HG03342 (cell line): Measurements from ENCODE around the gene NAXE.
"Not testable (repeated sequence)": the region's sequence is repeated elsewhere in the genome, so short reads cannot be mapped to it uniquely, and the experiment has no call there.

Experiments
- ATAC-seq: cut with Tn5 transposase; IDR thresholded peaks from one replicate; pipeline ENCODE4 v1.9.1; 2021; ENCODE audit warnings: mild to moderate bottlenecking, moderate library complexity; ENCODE audit not compliant: unreplicated experiment

Gene NAXE

DNA sequence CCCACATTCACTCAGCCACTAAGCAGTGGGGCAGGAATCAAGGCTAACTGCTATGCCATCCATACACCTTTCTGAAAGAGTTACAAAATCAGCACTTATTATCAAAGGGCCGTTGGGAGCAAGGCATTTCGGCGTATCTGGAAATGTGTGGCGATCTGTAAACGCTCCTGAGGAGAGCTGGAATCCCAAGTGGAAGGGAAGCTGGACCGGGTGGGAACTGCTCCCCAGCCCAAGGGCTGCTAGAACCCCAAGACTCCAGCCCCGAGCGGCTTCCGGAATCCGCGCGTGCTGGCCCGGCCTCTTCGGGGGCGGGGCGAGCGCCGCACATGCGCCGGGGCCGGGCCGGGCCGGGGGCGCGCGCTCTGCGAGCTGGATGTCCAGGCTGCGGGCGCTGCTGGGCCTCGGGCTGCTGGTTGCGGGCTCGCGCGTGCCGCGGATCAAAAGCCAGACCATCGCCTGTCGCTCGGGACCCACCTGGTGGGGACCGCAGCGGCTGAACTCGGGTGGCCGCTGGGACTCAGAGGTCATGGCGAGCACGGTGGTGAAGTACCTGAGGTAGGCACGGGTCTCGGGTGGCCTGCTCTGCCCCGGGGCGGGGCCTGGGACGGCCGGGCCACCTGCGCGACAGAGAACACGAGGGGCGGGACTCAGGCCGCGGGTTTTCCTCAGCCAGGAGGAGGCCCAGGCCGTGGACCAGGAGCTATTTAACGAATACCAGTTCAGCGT is at the start of gene NAXE:
NAXE (plus strand) TSS at position 345 of the 726 bp plus-strand sequence; CDS start at position 374, 29 bp downstream.
- ATAC-seq = peak; percentile 76

DNA sequence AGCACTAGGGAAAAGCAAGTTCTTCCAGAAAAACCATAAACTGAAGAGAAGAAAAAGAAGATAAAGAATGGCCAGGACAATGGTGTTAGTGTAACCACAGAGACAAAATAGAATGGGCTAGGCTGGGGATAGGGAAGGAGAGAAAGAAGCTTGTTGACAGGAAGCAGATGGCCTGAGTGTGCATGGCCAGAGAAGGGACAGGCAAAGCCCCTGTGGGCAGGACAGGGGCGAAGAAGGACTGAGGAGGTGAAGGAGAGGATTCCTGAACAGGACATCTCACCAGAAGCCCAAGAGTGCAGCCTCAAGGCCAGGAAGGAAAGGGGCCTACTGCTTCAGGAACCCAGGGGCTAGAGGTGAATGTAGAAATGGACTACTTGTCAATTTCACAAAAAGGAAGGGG is 48.5 kb upstream of the NAXE start:
- ATAC-seq = no peak

DNA sequence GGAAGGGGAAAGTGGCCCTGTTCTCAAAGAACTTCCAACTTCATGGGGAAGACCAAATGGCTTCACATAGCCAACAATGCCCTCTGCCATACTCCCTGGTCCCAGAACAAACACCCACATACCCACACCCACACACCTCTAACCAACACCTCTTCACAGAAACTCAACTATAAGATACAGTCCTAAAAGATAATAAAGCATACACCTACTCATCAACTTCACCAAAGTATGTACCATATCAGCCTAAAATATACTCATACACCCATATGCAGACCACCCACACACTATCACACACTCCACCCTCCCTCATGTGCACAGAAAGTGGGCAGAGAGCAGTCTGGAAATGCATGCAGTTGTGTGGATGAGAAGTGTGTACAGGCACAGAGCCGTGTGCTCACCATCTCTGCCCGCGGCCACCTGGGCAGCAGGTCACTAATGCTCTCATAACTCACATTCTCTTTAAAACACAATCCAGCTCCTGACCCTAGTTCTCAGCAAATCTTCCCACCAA is 46.9 kb upstream of the NAXE start:
- no peak for ATAC-seq

DNA sequence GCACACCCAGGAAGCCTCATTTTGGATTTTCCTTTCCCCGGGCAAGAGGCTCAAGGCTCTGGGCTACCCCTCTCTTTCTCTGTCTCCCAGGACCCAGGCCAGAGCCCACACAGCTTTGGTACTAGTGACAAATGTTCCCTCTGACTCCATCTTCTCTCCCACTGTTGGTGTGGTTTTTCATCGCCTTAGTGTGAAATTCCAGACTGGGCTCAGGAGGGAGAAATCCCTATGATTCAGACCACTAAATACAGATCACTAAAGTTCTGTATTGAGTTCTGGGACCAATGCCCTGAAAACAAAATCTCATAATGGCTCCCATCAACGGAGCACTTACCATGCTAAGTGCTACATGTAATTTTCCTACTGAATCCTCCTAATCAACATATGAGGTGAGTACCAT is 45.3 kb upstream of the NAXE start:
- ATAC-seq = no peak

DNA sequence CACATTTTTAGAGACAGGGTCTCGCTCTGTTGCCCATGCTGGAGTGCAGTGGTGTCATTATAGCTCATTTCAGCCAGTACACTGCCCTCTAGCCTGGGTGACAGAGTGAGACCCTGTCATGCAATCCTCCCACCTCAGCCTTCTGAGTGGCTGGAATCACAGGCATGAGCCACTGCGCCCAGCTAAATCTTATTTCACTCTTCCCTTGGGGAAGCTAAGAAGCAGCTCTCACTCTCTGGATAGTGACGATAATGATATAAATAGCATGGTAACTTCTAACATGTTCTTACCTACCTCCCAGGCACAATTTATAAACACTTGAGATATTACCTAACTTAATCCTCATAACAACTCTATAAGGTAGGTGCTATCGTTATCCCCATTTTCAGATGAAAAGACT is 44.1 kb upstream of the NAXE start:
- no peak for ATAC-seq

DNA sequence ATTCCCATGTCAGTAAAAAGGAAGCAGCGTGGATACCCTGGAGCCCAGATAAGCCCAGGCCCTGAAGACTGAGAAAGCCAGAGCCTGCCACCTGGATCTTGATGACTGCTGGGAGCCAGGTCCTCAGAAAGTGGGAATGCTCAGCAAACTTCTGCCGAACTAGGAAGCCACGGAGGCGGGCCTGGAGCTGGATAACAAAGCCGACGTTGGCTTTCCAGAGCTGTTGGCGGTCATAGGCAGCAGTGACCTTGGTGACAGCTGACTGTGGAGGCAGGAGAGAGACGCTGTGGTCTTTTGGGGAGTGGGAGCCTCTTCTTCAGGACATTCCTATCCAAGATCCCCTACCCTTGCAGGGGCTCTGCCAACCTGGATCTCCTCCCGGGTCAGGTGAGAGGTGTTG is 43.6 kb upstream of the NAXE start:
- no peak for ATAC-seq

DNA sequence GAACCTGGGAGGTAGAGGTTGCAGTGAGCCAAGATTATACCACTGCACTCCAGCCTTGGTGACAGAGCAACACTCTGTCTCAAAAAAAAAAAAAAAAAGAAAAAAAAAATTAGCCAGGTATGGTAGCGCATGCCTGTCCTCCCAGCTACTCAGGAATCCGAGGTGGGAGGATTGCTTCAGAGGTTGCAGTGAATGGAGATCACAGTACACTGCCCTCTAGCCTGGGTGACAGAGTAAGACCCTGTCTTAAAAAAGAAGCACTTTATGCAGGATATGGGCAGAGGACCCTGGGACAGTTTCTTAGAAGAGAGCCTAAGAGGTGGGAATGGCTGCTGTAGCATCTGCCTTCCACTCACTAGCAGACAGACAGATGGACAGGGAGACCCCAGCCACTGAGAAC is 42.2 kb upstream of the NAXE start:
- no peak for ATAC-seq

DNA sequence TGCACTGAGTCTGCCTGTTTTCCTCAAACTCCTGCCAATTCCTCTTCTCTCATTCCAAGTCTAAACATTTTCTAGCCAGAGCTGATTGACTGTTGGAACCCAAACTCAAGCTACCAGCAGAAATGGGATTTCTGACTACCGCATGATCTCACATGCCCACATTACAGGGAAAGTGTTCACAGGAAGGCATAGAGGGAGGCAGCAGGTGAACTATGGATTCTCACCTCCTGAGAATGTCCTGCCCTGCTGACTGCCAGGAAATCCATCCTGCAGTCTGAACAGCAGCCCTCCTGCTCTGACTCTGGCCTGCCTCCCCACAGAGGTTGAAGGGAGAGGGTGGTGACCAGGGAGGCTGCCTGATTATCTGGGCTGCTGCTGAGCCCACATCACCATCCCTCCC is 41.7 kb upstream of the NAXE start:
- ATAC-seq = no peak

DNA sequence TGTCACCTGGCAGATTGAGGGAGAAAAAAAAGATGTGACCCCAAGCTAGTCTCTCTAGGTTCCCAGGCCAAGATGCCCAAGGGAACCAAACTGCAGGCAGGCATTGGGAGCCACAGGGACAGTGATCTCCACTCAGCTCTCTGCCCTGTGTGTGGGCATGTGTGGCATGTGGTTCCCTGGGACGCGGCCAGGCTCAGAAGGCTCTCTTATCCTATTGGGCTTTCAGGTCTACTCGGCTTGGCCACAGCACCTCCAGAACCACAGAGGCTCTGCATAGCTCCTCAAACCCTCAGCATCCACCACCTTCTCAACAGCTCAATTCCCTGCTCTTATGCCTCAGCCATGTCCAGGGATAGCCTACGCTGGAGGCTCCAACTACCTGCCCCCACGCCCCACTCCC is 41.2 kb upstream of the NAXE start:
- no peak for ATAC-seq

DNA sequence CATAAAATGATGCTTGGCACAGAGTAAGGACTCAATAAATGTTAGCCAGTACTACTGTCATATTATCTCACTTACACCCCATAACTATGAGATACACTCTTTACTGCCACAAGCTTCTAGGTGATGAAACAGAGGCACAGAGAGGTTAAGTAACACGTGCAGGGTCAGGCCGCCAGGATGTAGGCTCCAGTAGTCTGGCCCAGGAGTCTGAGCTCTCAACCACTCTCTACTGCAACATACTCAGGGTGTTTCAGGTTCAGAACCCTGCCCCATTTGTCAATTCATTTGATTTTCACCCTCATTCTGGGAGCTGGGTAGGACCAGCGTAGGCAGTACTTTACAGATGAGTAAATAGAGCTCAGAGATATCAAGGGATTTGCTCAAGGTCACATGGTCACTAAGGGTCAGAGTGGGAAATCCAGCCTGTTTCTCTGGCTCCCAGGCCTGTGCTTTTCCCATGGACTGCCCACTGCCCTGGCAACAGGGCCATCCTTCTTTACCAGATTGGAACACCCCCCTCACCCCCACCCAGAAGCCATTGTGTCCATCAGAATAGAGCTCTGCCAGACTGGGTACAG is 40.4 kb upstream of the NAXE start:
- ATAC-seq = no peak

DNA sequence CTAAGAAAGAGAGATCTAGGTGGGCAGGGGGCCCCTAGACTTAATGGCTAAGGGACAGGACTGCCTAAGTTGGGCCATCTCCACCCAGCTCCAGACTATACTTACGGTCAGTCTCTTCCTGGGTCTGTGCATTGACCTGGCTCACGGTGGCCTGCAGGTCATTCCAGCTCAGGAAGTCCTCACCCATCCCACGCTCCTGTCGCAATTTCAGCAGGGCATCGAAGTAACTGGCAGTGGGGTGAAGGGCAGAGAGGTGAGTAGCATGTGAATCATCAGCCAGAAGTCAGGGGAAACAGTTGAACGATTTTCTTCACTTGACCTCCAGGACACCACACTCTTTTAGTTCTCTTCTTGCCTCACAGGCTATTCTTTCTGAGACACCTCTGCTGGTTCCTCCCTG is 39.7 kb upstream of the NAXE start:
- ATAC-seq = no peak

DNA sequence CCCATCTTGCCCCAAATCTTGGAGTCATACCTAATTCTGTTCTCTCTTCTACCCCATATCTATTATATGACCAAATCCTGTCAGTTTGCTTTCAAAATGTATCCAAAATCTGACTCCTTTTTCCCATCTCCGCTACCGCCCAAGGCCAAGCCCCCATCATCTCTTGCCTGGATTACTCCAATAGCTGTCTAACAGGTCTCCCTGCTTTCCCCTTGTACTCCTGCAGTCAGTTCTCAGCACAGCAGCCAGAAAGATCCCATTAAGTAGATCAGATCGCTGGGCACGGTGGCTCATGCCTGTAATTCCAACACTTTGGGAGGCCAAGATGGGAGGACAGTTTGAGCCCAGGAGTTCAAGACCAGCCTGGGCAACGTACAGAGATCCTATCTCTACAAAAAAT is 39.1 kb upstream of the NAXE start:
- ATAC-seq = no peak

DNA sequence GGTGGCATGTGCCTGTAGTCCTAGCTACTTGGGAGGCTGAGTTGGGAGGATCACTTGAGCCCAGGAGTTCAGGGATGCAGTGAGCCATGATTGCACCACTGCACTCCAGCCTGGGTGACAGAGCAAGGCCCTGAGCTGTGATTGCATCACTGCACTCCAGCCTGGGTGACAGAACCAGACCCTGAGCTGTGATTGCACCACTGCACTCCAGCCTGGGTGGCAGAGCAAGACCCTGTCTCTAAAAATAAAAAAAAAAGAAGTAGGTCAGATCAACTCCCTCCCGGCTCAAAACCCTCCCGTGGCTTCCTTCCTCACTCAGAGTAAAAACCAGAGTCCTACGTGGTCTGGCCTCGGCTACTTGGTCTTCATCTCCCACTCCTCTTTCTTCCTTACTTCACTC is 38.6 kb upstream of the NAXE start:
- ATAC-seq = not testable (repeated sequence)

DNA sequence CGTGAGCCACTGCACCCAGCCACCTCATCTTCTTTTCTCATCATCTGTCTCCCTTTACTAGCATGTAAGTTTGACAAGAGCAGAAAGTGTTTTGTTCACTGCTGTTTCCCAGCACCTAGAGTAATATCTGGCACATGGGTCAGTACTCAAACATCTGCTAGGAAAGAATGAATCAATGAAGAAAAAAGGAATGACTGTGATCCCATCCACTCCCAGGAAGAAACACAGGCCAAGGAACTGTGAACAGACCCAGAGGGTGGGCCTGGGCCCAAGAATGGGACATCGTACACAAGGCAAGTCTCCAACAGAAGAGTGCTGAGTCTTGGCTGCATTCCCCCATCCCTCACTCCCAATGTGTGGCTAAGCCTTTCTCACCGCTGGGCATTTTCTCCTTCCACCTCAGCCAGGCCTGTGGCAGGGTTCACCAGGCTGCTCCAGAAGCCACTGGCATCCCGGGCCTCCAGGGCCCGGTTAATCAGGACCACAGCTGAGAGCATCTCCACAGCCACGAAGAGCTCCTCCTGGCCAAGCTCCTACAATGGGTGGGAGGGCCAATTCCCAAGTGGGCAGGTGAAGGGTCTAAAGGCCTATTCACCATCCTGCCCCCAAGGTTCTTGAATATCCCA is 37.6 kb upstream of the NAXE start:
- no peak for ATAC-seq

DNA sequence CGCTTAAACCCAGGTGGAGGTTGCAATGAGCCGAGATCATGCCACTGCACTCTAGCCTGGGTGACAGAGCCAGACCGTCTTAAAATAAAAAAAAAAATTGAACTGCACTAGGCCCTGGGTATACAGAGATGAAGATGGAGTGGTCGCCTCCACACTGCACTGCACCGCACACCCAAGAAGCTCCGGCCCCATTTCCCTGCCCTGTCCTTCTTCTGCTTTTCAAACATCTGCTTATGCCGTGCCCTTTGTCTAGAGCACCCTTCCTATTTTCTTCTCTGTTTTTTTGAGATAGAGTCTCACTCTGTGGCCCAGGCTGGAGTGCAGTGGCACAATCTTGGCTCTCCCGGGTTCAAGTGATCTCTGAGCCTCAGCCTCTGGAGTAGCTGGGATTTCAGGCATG is 36.6 kb upstream of the NAXE start:
- no peak for ATAC-seq

DNA sequence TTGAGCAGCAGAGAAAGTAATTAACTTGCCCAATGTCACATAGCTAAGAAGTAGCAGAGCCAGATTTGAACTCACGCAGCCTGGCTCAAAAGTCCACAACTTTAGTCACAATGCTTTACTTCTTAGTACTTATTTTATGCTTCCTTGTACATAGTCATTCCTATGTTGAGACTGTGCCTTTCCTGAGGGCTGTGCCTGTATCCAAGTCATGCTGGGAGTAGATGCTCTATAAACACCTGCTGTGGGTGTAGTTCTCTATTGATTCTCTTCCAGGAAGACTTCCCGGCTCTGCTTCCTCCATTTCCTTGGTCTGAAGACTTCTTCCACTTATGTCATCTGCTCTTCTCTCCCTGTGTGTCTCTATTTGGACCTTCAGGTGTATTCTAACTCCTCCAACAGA is 35.9 kb upstream of the NAXE start:
- no peak for ATAC-seq

DNA sequence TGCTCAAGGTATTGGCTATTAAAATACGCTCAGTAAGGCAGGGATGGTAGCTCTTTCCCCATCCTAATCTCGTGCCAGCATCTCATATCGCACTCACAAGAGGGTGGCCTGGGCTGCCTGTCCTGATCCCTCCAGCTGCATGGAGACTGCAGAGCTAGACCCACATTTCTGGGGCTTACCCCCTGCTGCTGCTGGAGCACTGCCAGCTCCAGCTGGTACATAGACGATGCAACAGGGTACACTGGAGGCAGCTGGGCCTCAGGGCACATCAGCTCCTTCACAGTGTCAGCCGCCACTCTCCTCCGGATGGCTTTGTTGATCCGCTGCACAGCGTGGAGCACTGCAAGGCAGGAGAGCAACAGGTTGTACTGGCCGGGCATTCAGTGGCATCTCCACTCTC is 35.2 kb upstream of the NAXE start:
- ATAC-seq = no peak

DNA sequence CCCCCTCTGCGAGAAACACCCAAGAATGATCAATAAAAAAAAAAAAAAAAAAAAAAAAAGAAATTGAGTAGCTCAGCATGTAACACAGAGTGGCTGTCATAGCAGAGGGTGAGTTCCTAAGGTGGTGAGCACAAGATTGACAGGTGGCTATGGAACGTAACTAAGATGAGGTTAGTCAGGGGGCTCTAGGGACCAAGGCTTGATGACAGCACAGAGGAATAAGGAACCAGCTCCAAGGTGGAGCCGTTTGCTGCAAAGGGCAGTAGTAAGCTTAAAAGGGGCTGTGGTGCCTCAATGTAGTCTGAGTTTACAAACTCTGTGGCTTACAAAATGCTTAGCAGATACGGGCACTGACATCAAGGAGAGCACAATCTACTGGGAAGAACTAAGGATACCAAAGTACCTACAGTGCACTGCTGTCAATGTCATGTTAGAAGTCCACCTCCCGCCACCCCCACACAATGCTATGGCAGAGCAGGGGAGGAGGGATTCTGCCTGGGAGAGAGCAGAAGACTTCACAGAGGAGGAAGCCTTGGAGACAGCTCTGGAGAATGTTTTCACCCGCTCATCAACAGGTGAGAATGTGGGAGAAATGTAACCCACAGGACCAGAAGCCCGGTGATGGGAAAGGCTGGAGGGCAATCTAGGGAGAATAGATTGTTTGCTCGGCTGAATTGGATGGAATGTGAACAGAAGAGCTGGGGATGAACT is 32.3 kb upstream of the NAXE start:
- ATAC-seq = no peak

DNA sequence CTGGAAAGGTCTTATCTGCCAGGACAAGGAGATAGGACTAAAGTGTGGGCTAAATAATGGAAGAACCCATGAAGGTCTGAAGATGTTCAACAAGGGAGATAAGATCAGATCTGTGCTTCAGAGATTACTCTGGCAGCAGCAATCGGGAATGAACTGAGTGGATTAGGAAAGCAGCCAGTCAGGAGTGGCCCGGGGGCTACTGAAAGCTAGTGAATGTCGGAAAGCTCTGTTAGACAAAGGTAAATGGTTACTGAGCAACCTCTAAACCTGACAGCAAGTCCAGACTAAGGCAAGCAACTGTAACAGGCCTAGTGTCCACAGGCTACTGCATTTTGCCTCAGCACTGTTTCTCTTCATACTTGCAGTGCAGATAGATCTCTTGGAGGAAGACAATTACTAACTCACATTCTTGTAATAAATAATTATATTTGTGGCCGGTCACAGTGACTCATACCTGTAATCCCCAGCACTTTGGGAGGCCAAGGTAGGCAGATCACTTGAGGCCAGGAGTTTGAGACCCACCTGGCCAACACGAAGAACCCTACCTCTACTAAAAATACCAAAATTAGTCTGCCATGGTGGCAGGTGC is 31.7 kb upstream of the NAXE start:
- ATAC-seq = no peak

DNA sequence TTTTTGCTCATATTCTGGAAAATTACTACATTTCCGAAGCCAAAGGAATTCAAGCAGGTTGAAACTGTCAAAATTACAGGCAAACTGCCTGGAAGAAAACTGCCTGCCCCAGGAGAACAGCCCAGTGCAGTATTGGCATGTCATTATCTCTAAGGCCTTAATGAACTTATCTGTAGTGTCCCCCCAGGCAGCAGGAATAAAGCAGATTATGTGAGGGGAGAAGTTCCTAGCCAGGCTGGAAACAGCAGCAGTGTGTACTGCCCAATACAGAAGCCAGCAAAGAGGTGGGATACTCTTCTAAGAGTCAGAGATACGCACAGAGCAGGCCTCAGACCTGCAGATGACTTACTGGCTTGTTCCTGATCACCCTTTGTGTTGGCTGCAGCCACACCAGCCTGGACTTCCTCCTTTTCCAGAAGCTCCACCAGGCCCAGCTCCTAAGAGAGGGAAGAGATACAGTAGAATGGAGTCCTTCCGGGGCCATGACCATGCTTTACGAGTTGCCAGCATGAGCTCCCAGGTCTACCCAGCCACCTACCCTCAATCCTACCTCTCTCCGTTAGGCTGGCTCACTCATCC is 30.9 kb upstream of the NAXE start:
- ATAC-seq = no peak

DNA sequence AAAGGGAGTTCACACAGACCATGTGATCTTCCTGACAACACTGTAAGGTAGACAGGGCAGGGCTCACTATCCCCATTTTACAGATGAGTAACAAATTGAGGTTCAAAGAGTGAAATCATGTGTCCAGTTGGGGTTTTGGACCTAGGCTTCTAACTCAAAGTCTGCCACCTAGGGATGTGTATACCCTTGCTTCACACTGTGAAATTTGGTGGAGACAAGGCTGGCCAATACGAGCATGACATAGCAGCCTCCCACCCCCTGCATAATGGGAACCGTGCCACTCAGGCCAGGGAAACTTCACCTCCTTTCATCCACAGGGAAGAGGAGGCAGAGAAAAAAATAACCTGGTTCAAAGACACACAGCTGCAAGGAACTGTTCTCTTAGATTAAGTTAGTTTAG is 26.1 kb upstream of the NAXE start:
- ATAC-seq = no peak
